SK-N-SH (cell line): ENCODE results near the gene TEAD1. TPM values are rescaled to one million over a fixed set of nuclear protein-coding genes. Genes with fewer than 3 reads are reported as not detected.

Experiments used
- CTCF ChIA-PET: fragments of 300-600, 350-600 bp; formaldehyde crosslinking; extraction: SDS; loops from one replicate; lab custom pipeline; 2021; lab: Yijun Ruan, JAX
- POLR2A ChIA-PET: fragments of 350-600 bp; sonication (Branson Sonifier 250); formaldehyde crosslinking; extraction: SDS; loops from one replicate; lab custom pipeline; 2020; ENCODE audit warnings: antibody characterized with exemption, inconsistent platforms; lab: Yijun Ruan, JAX
- DNase-seq: peaks from one replicate; pipeline ENCODE4 v3.0.0; 2012
- H2AFZ ChIP-seq: fragments of 200-600 bp; sonication (generic); 2 replicates; pipeline ENCODE4 v1.8.1; 2016; ENCODE audit warnings: antibody characterized with exemption, mild to moderate bottlenecking, low read depth
- H3F3A ChIP-seq: fragments of 200-600 bp; sonication (generic); replicated peaks from 2 replicates; pipeline ENCODE3; 2016; ENCODE audit warnings: antibody characterized with exemption, mild to moderate bottlenecking; ENCODE audit not compliant: insufficient read depth
- H3K27ac ChIP-seq, 2 experiments: fragments of 200-500 bp in 1 of 2; fragments of 200-600 bp in 1 of 2; sonication (Bioruptor generic) in 1 of 2; sonication (generic), shearing (Covaris generic) in 1 of 2; 2 replicates each; pipeline versions ENCODE4 v1.5.1 to v1.6.1; 2014 to 2016; ENCODE audit warnings: low read depth in 2 of 2, inconsistent platforms in 1 of 2, low read length in 1 of 2, mild to moderate bottlenecking in 1 of 2, mixed read lengths in 1 of 2
- H3K27me3 ChIP-seq: fragments of 200-600 bp; sonication (generic), shearing (Covaris generic); 2 replicates; pipeline ENCODE4 v1.6.1; 2016; ENCODE audit warnings: mixed run types; ENCODE audit not compliant: insufficient read depth
- H3K36me3 ChIP-seq, 2 experiments: fragments of 200-500 bp in 1 of 2; fragments of 200-600 bp in 1 of 2; sonication (Bioruptor generic) in 1 of 2; sonication (generic) in 1 of 2; replicated peaks in 1 of 2; 2 replicates each; pipeline versions ENCODE3 to v1.5.1; 2014 to 2016; ENCODE audit warnings: low read length in 1 of 2, mild to moderate bottlenecking in 1 of 2; ENCODE audit not compliant: insufficient read depth in 2 of 2, control insufficient read depth in 1 of 2
- H3K4me1 ChIP-seq, 2 experiments: fragments of 200-500 bp in 1 of 2; fragments of 200-600 bp in 1 of 2; sonication (Bioruptor generic) in 1 of 2; sonication (generic), shearing (Covaris generic) in 1 of 2; 2 replicates each; pipeline versions ENCODE4 v1.5.1 to v1.6.1; 2014 to 2016; ENCODE audit warnings: low read depth in 1 of 2, low read length in 1 of 2, mixed run types in 1 of 2; ENCODE audit not compliant: insufficient read depth in 2 of 2, control insufficient read depth in 1 of 2
- H3K4me2 ChIP-seq: fragments of 200-600 bp; sonication (generic), shearing (Covaris generic); 2 replicates; pipeline ENCODE4 v1.6.1; 2017; ENCODE audit warnings: mixed run types
- H3K4me3 ChIP-seq, 2 experiments: fragments of 200-500 bp in 1 of 2; fragments of 200-600 bp in 1 of 2; sonication (Bioruptor generic) in 1 of 2; sonication (generic), shearing (Covaris generic) in 1 of 2; 2 replicates each; pipeline versions ENCODE4 v1.5.1 to v1.8.1; 2014 to 2016; ENCODE audit warnings: low read depth in 2 of 2, inconsistent platforms in 1 of 2, low read length in 1 of 2, mild to moderate bottlenecking in 1 of 2, mixed read lengths in 1 of 2, moderate library complexity in 1 of 2
- H3K79me2 ChIP-seq: fragments of 200-600 bp; sonication (generic); 2 replicates; pipeline ENCODE4 v1.8.1; 2017; ENCODE audit warnings: mild to moderate bottlenecking; ENCODE audit not compliant: insufficient read depth
- H3K9ac ChIP-seq: fragments of 200-600 bp; sonication (generic); 2 replicates; pipeline ENCODE4 v1.6.1; 2017; ENCODE audit warnings: mixed run types
- H3K9me2 ChIP-seq: fragments of 200-600 bp; sonication (generic); 2 replicates; pipeline ENCODE4 v1.6.1; 2017; ENCODE audit warnings: mixed run types
- H3K9me3 ChIP-seq: fragments of 200-600 bp; sonication (generic); 2 replicates; pipeline ENCODE4 v1.6.1; 2017; ENCODE audit warnings: mixed run types, mild to moderate bottlenecking, moderate library complexity
- H4K20me1 ChIP-seq: fragments of 200-600 bp; sonication (generic); 2 replicates; pipeline ENCODE4 v1.6.1; 2017; ENCODE audit warnings: mild to moderate bottlenecking, mixed run types; ENCODE audit not compliant: insufficient read depth
- CHD2 ChIP-seq: fragments of 150-350 bp; IDR thresholded peaks from 2 replicates; pipeline ENCODE4 v1.6.1; 2018; ENCODE audit warnings: low read length; ENCODE audit not compliant: partially characterized antibody
- FOSL2 ChIP-seq: IDR thresholded peaks from 2 replicates; pipeline ENCODE4 v1.4.0; 2012; ENCODE audit warnings: low read depth, mild to moderate bottlenecking, moderate library complexity, borderline replicate concordance
- FOXM1 ChIP-seq: IDR thresholded peaks from 2 replicates; pipeline ENCODE4 v1.4.0; 2012; ENCODE audit warnings: low read depth, mild to moderate bottlenecking
- GABPA ChIP-seq: IDR thresholded peaks from 2 replicates; pipeline ENCODE4 v1.4.0; 2012; ENCODE audit warnings: low read depth, mild to moderate bottlenecking
- GATA2 ChIP-seq: sonication (generic); formaldehyde crosslinking; IDR thresholded peaks from 2 replicates; pipeline ENCODE4 v1.5.0; 2020; ENCODE audit warnings: mild to moderate bottlenecking, missing genetic modification reagents
- MAX ChIP-seq: IDR thresholded peaks from 2 replicates; pipeline ENCODE4 v1.4.0; 2012; ENCODE audit warnings: low read depth
- MEF2A ChIP-seq: IDR thresholded peaks from 2 replicates; pipeline ENCODE4 v1.4.0; 2012; ENCODE audit warnings: low read depth, borderline replicate concordance
- PBX3 ChIP-seq: IDR thresholded peaks from 2 replicates; pipeline ENCODE4; 2012
- RAD21 ChIP-seq: IDR thresholded peaks from 2 replicates; pipeline ENCODE4 v1.6.1; 2012; ENCODE audit warnings: mild to moderate bottlenecking, low read length
- RCOR1 ChIP-seq: fragments of 150-350 bp; IDR thresholded peaks from 2 replicates; pipeline ENCODE4 v1.6.1; 2017; ENCODE audit warnings: antibody characterized with exemption, low read length
- RXRA ChIP-seq: IDR thresholded peaks from 2 replicates; pipeline ENCODE4 v1.4.0; 2012; ENCODE audit warnings: low read depth, mild to moderate bottlenecking, borderline replicate concordance
- SIN3A ChIP-seq: IDR thresholded peaks from 2 replicates; pipeline ENCODE4 v1.6.1; 2012; ENCODE audit warnings: low read depth, mild to moderate bottlenecking, low read length, moderate library complexity, borderline replicate concordance
- SMC3 ChIP-seq: IDR thresholded peaks from 2 replicates; pipeline ENCODE4 v1.6.1; 2012; ENCODE audit warnings: low read depth, low read length, improper control_type of control experiment
- TAF1 ChIP-seq: IDR thresholded peaks from 2 replicates; pipeline ENCODE4 v1.6.1; 2012; ENCODE audit warnings: low read depth, mild to moderate bottlenecking, low read length, moderate library complexity, borderline replicate concordance
- TEAD4 ChIP-seq: IDR thresholded peaks from 2 replicates; pipeline ENCODE4 v1.4.0; 2012; ENCODE audit warnings: mild to moderate bottlenecking, borderline replicate concordance; ENCODE audit not compliant: insufficient read depth
- WGBS: methylation state at CpG from one replicate; pipeline ENCODE4 v1.1.6; 2017; ENCODE audit warnings: low lambda C conversion rate; 5-methylcytosine and 5-hydroxymethylcytosine counted together
- polyA plus RNA-seq, 3 experiments: library from polyadenylated mRNA; depleted of rRNA; stranded (reverse); fragments of >200 nt; gene quantifications; 2 replicates each; pipeline ENCODE4 v1.2.3, GENCODE V29; 2012
- TF ChIP-seq, protein P1 (sequence below): IDR thresholded peaks from 2 replicates; pipeline ENCODE4 v1.4.0; 2012; ENCODE audit warnings: low read depth, borderline replicate concordance
- TF ChIP-seq, protein P2 (sequence below): IDR thresholded peaks from 2 replicates; pipeline ENCODE4 v1.6.1; 2012; ENCODE audit warnings: mild to moderate bottlenecking, low read depth, low read length, moderate library complexity
- TF ChIP-seq, protein P3 (sequence below): fragments of 200-600 bp; sonication (generic); IDR thresholded peaks from 2 replicates; pipeline ENCODE4 v1.6.1; 2017; ENCODE audit warnings: antibody characterized with exemption, mild to moderate bottlenecking, moderate library complexity
- TF ChIP-seq, protein P4 (sequence below): fragments of 150-350 bp; IDR thresholded peaks from 2 replicates; pipeline ENCODE4 v1.6.1; 2017; ENCODE audit warnings: antibody characterized with exemption, low read length, low read depth, borderline replicate concordance

Gene TEAD1
- polyA plus RNA-seq, 1 of the 3 experiments (the other 2 are of a cell fraction) = 31.2 TPM

DNA sequence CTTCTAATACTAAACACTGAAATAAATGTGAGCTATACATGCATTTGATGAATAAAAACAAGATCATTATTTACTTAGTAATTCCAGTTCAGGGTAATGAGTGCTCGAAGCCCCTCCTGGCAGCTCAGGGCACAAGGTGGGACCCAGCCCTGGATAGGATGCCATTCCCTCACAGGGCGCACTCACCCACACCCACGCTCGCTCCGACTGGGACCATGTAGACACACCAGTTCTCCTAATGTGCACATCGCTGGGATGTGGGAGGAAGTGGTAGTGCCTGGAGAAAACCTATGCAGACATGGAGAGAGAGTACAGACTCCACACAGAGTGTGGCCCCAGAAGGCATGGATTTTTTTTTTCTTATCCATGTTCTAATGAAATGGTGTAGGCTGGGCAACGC lies 290.4 kb downstream of the TEAD1 start (continued):
- TF ChIP-seq TAF1 (no peak), RCOR1 (no peak), TEAD4 (no peak)
- TF ChIP-seq, protein P1, sequence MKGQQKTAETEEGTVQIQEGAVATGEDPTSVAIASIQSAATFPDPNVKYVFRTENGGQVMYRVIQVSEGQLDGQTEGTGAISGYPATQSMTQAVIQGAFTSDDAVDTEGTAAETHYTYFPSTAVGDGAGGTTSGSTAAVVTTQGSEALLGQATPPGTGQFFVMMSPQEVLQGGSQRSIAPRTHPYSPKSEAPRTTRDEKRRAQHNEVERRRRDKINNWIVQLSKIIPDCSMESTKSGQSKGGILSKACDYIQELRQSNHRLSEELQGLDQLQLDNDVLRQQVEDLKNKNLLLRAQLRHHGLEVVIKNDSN = no peak
- TF ChIP-seq, all 33 proteins: peak for 0

DNA sequence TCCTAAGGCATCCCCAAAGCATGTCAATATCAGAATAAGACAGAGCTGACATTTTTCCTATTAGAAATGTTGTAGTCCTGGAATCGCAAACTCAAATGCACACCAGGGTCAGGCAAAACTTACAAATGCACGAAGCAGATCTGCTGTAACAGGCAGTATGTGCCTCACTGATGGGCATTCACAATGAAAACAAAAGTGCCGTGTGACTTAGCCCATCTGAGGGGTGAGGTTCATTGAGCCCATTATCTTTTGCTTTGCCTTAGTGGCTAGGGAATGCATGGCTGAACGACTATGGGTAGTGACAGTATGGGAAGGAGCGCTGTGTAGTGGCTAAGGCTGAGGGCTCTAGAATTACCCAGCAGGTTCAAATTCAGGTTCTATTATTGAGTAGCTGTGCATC lies 291.8 kb downstream of the TEAD1 start:
- no peak overlapping the region for H3K9ac ChIP-seq
- no peaks in the 10 kb centered on the region for H3K79me2 ChIP-seq
- H3K9me2 ChIP-seq = no peaks in the 10 kb centered on the region
- no peaks in the 10 kb centered on the region for H3K36me3 ChIP-seq
- H4K20me1 ChIP-seq = no peaks in the 10 kb centered on the region
- 80% methylated on average over 5 of the region's 5 CpGs for WGBS
- POLR2A ChIA-PET = no interaction called here
- H3K27ac ChIP-seq = no peak overlapping the region
- no peaks in the 10 kb centered on the region; a peak in 1 of 4 replicates for H3K4me1 ChIP-seq
- CTCF ChIA-PET = interaction anchor here (0.6 to 6.8 kb wide), 18 partner anchors 7 to 675 kb away, joined by 3 to 75 read pairs (median 5); no protein-coding TSS in a partner anchor
- no peak for DNase-seq
- no peak overlapping the region for H3K4me3 ChIP-seq
- H2AFZ ChIP-seq = no peak overlapping the region
- H3K9me3 ChIP-seq = no peaks in the 10 kb centered on the region
- H3F3A ChIP-seq = no peaks in the 10 kb centered on the region
- TF ChIP-seq MEF2A = no peak
- TF ChIP-seq SIN3A = no peak
- TF ChIP-seq FOXM1 = no peak
- TF ChIP-seq GABPA = no peak
- TF ChIP-seq, protein P2, sequence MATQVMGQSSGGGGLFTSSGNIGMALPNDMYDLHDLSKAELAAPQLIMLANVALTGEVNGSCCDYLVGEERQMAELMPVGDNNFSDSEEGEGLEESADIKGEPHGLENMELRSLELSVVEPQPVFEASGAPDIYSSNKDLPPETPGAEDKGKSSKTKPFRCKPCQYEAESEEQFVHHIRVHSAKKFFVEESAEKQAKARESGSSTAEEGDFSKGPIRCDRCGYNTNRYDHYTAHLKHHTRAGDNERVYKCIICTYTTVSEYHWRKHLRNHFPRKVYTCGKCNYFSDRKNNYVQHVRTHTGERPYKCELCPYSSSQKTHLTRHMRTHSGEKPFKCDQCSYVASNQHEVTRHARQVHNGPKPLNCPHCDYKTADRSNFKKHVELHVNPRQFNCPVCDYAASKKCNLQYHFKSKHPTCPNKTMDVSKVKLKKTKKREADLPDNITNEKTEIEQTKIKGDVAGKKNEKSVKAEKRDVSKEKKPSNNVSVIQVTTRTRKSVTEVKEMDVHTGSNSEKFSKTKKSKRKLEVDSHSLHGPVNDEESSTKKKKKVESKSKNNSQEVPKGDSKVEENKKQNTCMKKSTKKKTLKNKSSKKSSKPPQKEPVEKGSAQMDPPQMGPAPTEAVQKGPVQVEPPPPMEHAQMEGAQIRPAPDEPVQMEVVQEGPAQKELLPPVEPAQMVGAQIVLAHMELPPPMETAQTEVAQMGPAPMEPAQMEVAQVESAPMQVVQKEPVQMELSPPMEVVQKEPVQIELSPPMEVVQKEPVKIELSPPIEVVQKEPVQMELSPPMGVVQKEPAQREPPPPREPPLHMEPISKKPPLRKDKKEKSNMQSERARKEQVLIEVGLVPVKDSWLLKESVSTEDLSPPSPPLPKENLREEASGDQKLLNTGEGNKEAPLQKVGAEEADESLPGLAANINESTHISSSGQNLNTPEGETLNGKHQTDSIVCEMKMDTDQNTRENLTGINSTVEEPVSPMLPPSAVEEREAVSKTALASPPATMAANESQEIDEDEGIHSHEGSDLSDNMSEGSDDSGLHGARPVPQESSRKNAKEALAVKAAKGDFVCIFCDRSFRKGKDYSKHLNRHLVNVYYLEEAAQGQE = no peak
- TF ChIP-seq, protein P3, sequence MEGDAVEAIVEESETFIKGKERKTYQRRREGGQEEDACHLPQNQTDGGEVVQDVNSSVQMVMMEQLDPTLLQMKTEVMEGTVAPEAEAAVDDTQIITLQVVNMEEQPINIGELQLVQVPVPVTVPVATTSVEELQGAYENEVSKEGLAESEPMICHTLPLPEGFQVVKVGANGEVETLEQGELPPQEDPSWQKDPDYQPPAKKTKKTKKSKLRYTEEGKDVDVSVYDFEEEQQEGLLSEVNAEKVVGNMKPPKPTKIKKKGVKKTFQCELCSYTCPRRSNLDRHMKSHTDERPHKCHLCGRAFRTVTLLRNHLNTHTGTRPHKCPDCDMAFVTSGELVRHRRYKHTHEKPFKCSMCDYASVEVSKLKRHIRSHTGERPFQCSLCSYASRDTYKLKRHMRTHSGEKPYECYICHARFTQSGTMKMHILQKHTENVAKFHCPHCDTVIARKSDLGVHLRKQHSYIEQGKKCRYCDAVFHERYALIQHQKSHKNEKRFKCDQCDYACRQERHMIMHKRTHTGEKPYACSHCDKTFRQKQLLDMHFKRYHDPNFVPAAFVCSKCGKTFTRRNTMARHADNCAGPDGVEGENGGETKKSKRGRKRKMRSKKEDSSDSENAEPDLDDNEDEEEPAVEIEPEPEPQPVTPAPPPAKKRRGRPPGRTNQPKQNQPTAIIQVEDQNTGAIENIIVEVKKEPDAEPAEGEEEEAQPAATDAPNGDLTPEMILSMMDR = no peak
- TF ChIP-seq SMC3 = no peak
- TF ChIP-seq, protein P4, sequence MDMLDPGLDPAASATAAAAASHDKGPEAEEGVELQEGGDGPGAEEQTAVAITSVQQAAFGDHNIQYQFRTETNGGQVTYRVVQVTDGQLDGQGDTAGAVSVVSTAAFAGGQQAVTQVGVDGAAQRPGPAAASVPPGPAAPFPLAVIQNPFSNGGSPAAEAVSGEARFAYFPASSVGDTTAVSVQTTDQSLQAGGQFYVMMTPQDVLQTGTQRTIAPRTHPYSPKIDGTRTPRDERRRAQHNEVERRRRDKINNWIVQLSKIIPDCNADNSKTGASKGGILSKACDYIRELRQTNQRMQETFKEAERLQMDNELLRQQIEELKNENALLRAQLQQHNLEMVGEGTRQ = no peak
- TF ChIP-seq TAF1 = no peak
- TF ChIP-seq CHD2 = no peak
- no peak for TF ChIP-seq TEAD4
- no peak for TF ChIP-seq RAD21
- no peak for TF ChIP-seq FOSL2
- no peak for TF ChIP-seq GATA2
- TF ChIP-seq RXRA = no peak
- TF ChIP-seq PBX3 = no peak
- TF ChIP-seq MAX = no peak
- no peak overlapping the region for H3K4me2 ChIP-seq
- no peaks in the 10 kb centered on the region for H3K27me3 ChIP-seq
